GM13977 (cell line): ENCODE data around the gene TUBA3D.
"Not testable (repeated sequence)": the region's sequence is repeated elsewhere in the genome, so short reads cannot be mapped to it uniquely, and the experiment has no call there.

Source experiments
- DNase-seq: peaks from one replicate; pipeline ENCODE4 v3.0.0; 2012; ENCODE audit warnings: low spot score
- CTCF ChIP-seq: IDR thresholded peaks from 2 replicates; pipeline ENCODE4 v1.5.1; 2012; ENCODE audit warnings: mild to moderate bottlenecking, control low read depth; ENCODE audit not compliant: insufficient read depth; ENCODE audit errors: extremely low read depth, missing control alignments
- in situ Hi-C: fragments of 300-500 bp; cut with MboI; formaldehyde crosslinking; loops from one replicate; pipeline ENCODE4 v1.12.0; 2022; ENCODE audit warnings: low sequenced_read_pairs, low pct_unique_long_range_greater_than_20kb, mixed read lengths, inconsistent platforms; ENCODE audit not compliant: unreplicated experiment

TUBA3D gene

GRCh38 chr2:131475831-131476230 lies at the start of gene TUBA3D:
TUBA3D (plus strand) TSS chr2:131476119; CDS start chr2:131476200, 81 bp downstream.
- in situ Hi-C loops, result no loop called here
- TF ChIP-seq CTCF, result no peak
- no peak for DNase-seq

DNA sequence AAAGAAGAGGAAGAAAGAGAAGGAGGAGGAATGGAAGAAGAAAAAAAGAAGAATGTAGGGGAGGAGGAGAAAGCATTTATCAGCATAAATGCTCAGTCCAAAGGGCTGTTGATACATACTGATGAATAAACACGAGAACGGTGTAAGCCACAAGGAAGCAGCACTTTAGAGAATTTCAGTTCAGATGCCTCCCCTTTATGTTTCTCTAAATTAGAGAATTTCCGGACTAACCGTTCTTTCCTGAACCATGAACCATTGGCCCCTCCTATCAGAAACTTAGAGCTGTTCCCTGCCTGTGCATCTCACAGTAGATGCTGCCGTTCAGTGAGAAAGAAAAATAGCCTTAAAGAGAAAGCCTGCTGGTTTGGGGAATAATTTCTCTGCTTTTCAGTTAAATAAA lies 49.2 kb upstream of the TUBA3D start:
- TF ChIP-seq CTCF, result no peak
- no peak for DNase-seq
- in situ Hi-C loops, result no loop called here

DNA sequence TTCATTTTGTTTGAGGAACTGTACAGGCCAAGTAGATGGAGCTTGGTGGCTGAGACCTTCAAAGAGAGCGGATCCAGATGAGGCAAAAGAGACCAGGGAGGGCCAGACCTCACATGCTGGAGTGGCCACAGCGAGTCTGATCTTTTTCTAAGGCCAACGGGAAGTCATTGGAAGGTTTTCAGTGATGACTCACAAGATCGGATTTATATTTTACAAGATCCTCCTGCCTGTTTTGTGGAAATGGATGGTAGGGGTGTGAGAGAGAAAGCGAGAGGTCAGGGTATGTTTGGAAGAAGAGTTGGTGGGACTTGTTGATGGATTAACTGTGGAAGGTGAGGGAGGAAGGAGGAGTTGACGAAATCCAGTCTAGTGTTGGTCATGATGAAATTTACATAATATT lies 44.6 kb upstream of the TUBA3D start:
- in situ Hi-C loops, result no loop called here
- TF ChIP-seq CTCF, result no peak
- DNase-seq, result no peak

GRCh38 chr2:131440742-131441468 lies 35.0 kb upstream of the TUBA3D start:
- DNase-seq, in situ Hi-C loops: not testable (repeated sequence)

DNA sequence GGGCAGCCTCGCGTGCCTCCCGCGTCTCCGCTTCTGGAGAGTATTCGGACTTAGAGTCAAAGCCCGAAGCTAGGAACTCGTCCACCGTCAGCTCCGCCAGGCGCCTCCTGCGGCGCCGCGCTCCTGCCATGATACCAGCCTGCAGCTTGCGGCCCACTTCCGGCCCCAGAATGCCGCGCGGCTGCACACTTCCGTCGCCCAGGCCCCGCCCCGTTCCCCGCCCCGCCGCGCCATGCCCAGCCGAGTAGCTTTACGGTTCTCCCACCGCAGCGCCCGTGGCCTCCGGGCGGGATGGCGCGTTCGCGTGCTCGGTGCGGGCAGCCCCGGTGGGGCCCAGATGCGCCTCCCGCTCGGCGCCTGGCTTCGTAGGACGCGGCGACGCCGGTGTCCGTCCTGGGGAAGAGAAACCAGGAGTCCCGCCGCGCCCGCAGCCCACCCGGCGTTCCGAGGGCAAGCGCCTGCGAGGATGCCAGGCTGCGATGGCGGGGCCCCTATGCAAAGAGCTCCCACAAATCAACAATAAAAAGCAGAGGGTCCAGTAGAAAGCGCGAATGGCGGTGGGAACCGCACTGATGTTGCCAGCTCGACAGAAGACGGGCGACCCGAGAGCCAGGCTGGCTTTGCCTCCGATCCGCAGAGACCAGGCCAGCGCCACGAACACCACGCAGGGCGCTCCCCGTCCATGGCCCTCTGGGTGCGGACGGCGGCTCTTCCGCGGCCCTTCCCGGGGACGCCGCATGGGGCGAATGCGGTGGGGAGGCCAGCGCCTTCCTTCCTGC lies 31.0 kb upstream of the TUBA3D start:
- DNase-seq, in situ Hi-C loops: not testable (repeated sequence)

DNA sequence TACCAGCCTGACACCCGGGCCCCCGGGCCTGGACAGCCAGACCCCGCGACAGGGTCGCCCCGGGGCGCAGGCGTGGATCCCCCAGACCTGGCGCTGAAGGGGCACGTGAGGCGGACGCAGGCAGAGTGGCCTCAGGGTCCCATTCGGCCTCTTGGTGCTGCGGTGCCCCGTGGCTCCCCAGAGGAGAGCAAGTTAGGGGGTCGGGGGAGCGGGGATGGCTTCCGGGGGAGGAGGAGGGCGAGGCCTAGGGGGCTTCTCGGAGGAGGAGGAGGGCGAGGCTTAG lies 30.5 kb upstream of the TUBA3D start:
- in situ Hi-C loops, DNase-seq: not testable (repeated sequence)

- no peak for DNase-seq
- in situ Hi-C loops, result no loop called here
- no peak for TF ChIP-seq CTCF
These were observed 30.0 kb upstream of the TUBA3D start for GRCh38 chr2:131445896-131446295.

DNA sequence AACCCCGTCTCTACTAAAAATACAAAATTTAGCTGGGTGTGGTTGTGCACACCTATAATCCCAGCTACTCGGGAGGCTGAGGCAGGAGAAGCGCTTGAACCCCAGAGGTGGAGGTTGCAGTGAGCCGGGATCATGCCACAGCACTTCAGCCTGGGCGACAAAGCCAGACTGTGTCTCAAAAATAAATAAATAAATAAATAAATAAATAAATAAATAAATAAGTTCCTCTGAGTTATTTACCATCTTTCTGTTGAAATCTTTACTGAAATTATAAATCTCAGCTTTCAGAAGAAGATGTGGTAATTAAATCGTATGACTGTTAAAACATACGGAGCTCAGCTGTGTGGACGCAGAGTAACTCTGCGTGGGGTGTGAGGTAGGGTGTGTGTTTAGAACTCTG lies 27.9 kb upstream of the TUBA3D start:
- in situ Hi-C loops, DNase-seq: not testable (repeated sequence)

- DNase-seq, in situ Hi-C loops: not testable (repeated sequence)
These were observed 24.5 kb upstream of the TUBA3D start for GRCh38 chr2:131451265-131451949.

- in situ Hi-C loops, result not testable (repeated sequence)
These were observed 21.0 kb upstream of the TUBA3D start for GRCh38 chr2:131454914-131455313.

DNA sequence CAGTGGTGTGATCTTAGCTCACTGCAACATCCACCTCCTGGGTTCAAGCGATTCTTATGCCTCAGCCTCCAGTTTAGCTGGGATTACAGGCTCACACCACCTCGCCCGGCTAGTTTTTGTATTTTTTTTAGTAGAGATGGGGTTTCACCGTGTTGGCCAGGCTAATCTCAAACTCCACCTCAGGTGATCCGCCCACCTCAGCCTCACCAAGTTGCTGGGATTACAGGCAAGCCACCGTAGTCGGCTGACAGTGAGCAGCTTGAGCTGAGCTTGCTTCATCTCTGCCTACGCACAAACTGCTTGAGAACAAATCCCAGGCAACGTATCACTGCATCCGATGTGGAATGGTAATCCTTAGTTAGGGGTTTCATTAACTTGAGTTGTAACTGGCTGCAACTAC lies 8.2 kb upstream of the TUBA3D start:
- DNase-seq, in situ Hi-C loops: not testable (repeated sequence)

More at GRCh38 chr2:131454914-131455313, 21.0 kb upstream of the TUBA3D start:
- DNase-seq, result not testable (repeated sequence)

DNA sequence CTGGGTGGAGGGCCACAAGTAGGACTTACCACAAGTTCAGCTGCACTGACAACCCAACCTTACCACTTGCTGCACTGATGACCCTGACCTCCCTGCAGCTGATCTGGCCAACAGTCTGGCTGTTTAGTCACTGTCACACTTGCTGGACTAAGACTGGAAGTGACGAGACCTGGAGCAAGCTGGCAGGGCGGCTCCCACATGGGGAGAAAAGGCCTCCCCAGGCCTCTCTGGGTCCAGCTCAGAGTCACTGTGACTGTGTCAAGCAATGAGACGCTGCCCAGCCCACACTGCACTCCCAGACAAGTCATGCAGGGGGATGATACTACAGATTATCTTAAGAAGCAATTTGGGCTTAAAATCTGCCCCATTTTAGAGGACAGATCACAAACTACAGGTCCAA lies 5.0 kb upstream of the TUBA3D start:
- in situ Hi-C loops, DNase-seq: not testable (repeated sequence)

DNA sequence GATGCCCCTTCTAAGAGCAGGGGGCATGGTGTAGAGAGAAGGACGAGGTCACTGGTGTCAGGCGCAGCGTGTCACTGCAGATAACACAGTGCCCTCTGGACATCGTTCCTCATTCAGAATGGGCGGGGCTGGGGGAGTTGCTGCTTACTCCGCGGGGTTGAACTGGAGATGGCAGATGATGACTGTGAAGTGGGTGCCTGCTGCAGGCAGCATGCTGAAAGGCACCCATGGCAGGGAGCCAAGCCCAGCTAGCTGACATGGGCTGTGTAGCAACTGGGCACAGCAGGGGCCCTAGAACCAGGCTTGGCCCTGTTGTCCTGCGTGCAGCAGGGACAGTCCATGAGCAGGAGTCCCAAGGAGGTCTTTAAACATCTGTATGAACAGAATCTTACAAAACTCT lies 4.3 kb upstream of the TUBA3D start:
- in situ Hi-C loops, result not testable (repeated sequence)

More for the DNA sequence above, 4.3 kb upstream of the TUBA3D start:
- not testable (repeated sequence) for DNase-seq
